Measurements from ENCODE around the gene CRTAP. TPM values are rescaled to one million over a fixed set of nuclear protein-coding genes. Genes with fewer than 3 reads are reported as not detected.

Gene CRTAP
- total RNA-seq, 4 donors from 2014 or later: 75.2 to 107 (median 83.1) TPM

GRCh38 chr3:33171580-33171979 lies 57.8 kb downstream of the CRTAP start:
- Histone ChIP-seq H3K9me3 (no peaks in the 10 kb centered on the region), H3K27me3 (no peaks in the 10 kb centered on the region), H3K27ac (no peak overlapping the region), H3K4me1 (no peaks in the 10 kb centered on the region), H3K36me3 (no peaks in the 10 kb centered on the region), H3K4me3 (no peak overlapping the region)
- ATAC-seq (no peak), DNase-seq (no peak)
- TF ChIP-seq CTCF (IDR thresholded peaks at IDR 0.05 in 4 of 5, conservative IDR thresholded peaks at IDR 0.05 in 1 of 5) (no peak), POLR2A (IDR thresholded peaks at IDR 0.05) (no peak)
- in situ Hi-C loops (cut with MboI; ENCODE audit: low sequenced_read_pairs in 4 of 4): no loop called here
- intact Hi-C loops (cut with DNase I; ENCODE audit: low total_unique reads): no loop called here

GRCh38 chr3:33173103-33173502 lies 59.3 kb downstream of the CRTAP start:
- ATAC-seq (no peak), DNase-seq (no peak)
- intact Hi-C loops (cut with DNase I; ENCODE audit: low total_unique reads): no loop called here
- TF ChIP-seq POLR2A (IDR thresholded peaks at IDR 0.05): no peak
- no peak for TF ChIP-seq CTCF (IDR thresholded peaks at IDR 0.05 in 4 of 5, conservative IDR thresholded peaks at IDR 0.05 in 1 of 5)
- Histone ChIP-seq H3K4me1 (no peaks in the 10 kb centered on the region), H3K36me3 (no peaks in the 10 kb centered on the region), H3K27ac (no peak overlapping the region), H3K27me3 (no peaks in the 10 kb centered on the region), H3K4me3 (no peak overlapping the region), H3K9me3 (no peaks in the 10 kb centered on the region)
- in situ Hi-C loops (cut with MboI; ENCODE audit: low sequenced_read_pairs in 4 of 4): no loop called here

GRCh38 chr3:33173672-33174071 lies 59.9 kb downstream of the CRTAP start:
- DNase-seq: no peak
- no peak overlapping the region for H3K27ac ChIP-seq

GRCh38 chr3:33174095-33174494 lies 60.3 kb downstream of the CRTAP start:
- Histone ChIP-seq H3K36me3 (no peaks in the 10 kb centered on the region), H3K27ac (no peak overlapping the region), H3K4me1 (no peaks in the 10 kb centered on the region), H3K27me3 (no peaks in the 10 kb centered on the region), H3K4me3 (no peak overlapping the region), H3K9me3 (no peaks in the 10 kb centered on the region)
- no peak for ATAC-seq
- TF ChIP-seq POLR2A (IDR thresholded peaks at IDR 0.05): no peak
- no peak for TF ChIP-seq CTCF (IDR thresholded peaks at IDR 0.05 in 4 of 5, conservative IDR thresholded peaks at IDR 0.05 in 1 of 5)
- intact Hi-C loops (cut with DNase I; ENCODE audit: low total_unique reads): no loop called here
- no peak for DNase-seq
- in situ Hi-C loops (cut with MboI; ENCODE audit: low sequenced_read_pairs in 4 of 4): no loop called here

More at GRCh38 chr3:33173672-33174071, 59.9 kb downstream of the CRTAP start:
- in situ Hi-C loops (cut with MboI; ENCODE audit: low sequenced_read_pairs in 4 of 4): no loop called here
- no peak for ATAC-seq
- intact Hi-C loops (cut with DNase I; ENCODE audit: low total_unique reads): no loop called here
- Histone ChIP-seq H3K27me3 (no peaks in the 10 kb centered on the region), H3K4me3 (no peak overlapping the region), H3K9me3 (no peaks in the 10 kb centered on the region), H3K4me1 (no peaks in the 10 kb centered on the region), H3K36me3 (no peaks in the 10 kb centered on the region)
- no peak for TF ChIP-seq CTCF (IDR thresholded peaks at IDR 0.05 in 4 of 5, conservative IDR thresholded peaks at IDR 0.05 in 1 of 5)
- TF ChIP-seq POLR2A (IDR thresholded peaks at IDR 0.05): no peak

GRCh38 chr3:33174711-33175414 lies 61.0 kb downstream of the CRTAP start:
- intact Hi-C loops (cut with DNase I; ENCODE audit: low total_unique reads): no loop called here
- H3K4me3 ChIP-seq: no peak overlapping the region
- in situ Hi-C loops (cut with MboI; ENCODE audit: low sequenced_read_pairs in 4 of 4): no loop called here
- H3K27ac ChIP-seq: no peak overlapping the region
- TF ChIP-seq POLR2A (IDR thresholded peaks at IDR 0.05): no peak
- no peaks in the 10 kb centered on the region for H3K36me3 ChIP-seq
- no peaks in the 10 kb centered on the region for H3K4me1 ChIP-seq
- no peaks in the 10 kb centered on the region for H3K27me3 ChIP-seq
- no peak for DNase-seq
- ATAC-seq: no peak
- no peaks in the 10 kb centered on the region for H3K9me3 ChIP-seq
